ENCODE measurements around the gene HMCN2. TPM values are rescaled to one million over a fixed set of nuclear protein-coding genes. Genes with fewer than 3 reads are reported as not detected.

The HMCN2 gene
- polyA plus RNA-seq, 1 of the 3 experiments (the other 2 are of a cell fraction): 0.15 TPM

- Histone ChIP-seq H3K36me3 (replicated peaks in 1 of 2; ENCODE audit: control insufficient read depth in 1 of 2, insufficient read depth in 2 of 2, low read length in 1 of 2) (no peaks in the 10 kb centered on the region), H3F3A (replicated peaks; ENCODE audit: insufficient read depth) (no peaks in the 10 kb centered on the region), H3K9me2 (no peaks in the 10 kb centered on the region), H4K20me1 (ENCODE audit: insufficient read depth) (no peaks in the 10 kb centered on the region), H3K4me1 (ENCODE audit: control insufficient read depth in 1 of 2, insufficient read depth in 2 of 2, low read depth in 1 of 2, low read length in 1 of 2) (peaks cover 0 to 11% of the 10 kb centered on the region in 2 experiments; a peak in 1 of 4 replicates), H3K9me3 (no peaks in the 10 kb centered on the region), H3K4me2 (no peak overlapping the region), H3K27ac (ENCODE audit: low read depth in 2 of 2, low read length in 1 of 2) (no peak overlapping the region), H3K9ac (no peak overlapping the region), H3K27me3 (ENCODE audit: insufficient read depth) (no peaks in the 10 kb centered on the region), H3K4me3 (ENCODE audit: low read depth in 2 of 2, low read length in 1 of 2) (no peak overlapping the region), H2AFZ (ENCODE audit: low read depth) (no peak overlapping the region), H3K79me2 (ENCODE audit: insufficient read depth) (no peaks in the 10 kb centered on the region)
- ChIA-PET POLR2A (no interaction called here), CTCF (interaction anchor here (1.2 kb wide), 1 partner anchor 49 kb away, joined by 3 read pairs; no protein-coding TSS in a partner anchor)
- no peak for DNase-seq
- no peak for TF ChIP-seq ZBTB33 (IDR thresholded peaks at IDR 0.05; ENCODE audit: borderline replicate concordance, low read depth)
- TF ChIP-seq GABPA (IDR thresholded peaks at IDR 0.05; ENCODE audit: low read depth): no peak
- TF ChIP-seq EP300 (IDR thresholded peaks at IDR 0.05; ENCODE audit: borderline replicate concordance in 1 of 2, low read depth in 1 of 2, low read length in 1 of 2): no peak
- TF ChIP-seq FOSL2 (IDR thresholded peaks at IDR 0.05; ENCODE audit: borderline replicate concordance, low read depth): no peak
- TF ChIP-seq TAF1 (IDR thresholded peaks at IDR 0.05; ENCODE audit: borderline replicate concordance, low read depth, low read length): no peak
- no peak for TF ChIP-seq GATA2 (CRISPR knock-in tag; IDR thresholded peaks at IDR 0.05)
- no peak for TF ChIP-seq NFIC (IDR thresholded peaks at IDR 0.05; ENCODE audit: borderline replicate concordance)
- no peak for TF ChIP-seq POLR2AphosphoS5 (IDR thresholded peaks at IDR 0.05; ENCODE audit: low read depth, low read length)
- TF ChIP-seq RFX5 (IDR thresholded peaks at IDR 0.05; ENCODE audit: low read length): no peak
- TF ChIP-seq RCOR1 (IDR thresholded peaks at IDR 0.05; ENCODE audit: low read length): no peak
- no peak for TF ChIP-seq TEAD4 (IDR thresholded peaks at IDR 0.05; ENCODE audit: borderline replicate concordance, insufficient read depth)
- WGBS (ENCODE audit: low lambda C conversion rate): 80% methylated on average over 10 of the region's 11 CpGs
Observed at GRCh38 chr9:130385257-130385656, 119.7 kb downstream of the HMCN2 start.

- no peaks in the 10 kb centered on the region for H3F3A ChIP-seq (replicated peaks; ENCODE audit: insufficient read depth)
- H3K27ac ChIP-seq (ENCODE audit: low read depth in 2 of 2, low read length in 1 of 2): no peak overlapping the region
- no peak overlapping the region for H3K4me3 ChIP-seq (ENCODE audit: low read depth in 2 of 2, low read length in 1 of 2)
- no peak overlapping the region for H3K4me2 ChIP-seq
- no peaks in the 10 kb centered on the region for H3K36me3 ChIP-seq (replicated peaks in 1 of 2; ENCODE audit: control insufficient read depth in 1 of 2, insufficient read depth in 2 of 2, low read length in 1 of 2)
- no peaks in the 10 kb centered on the region for H3K27me3 ChIP-seq (ENCODE audit: insufficient read depth)
- no peak for DNase-seq
- H3K9ac ChIP-seq: no peak overlapping the region
- no peak for TF ChIP-seq ZBTB33 (IDR thresholded peaks at IDR 0.05; ENCODE audit: borderline replicate concordance, low read depth)
- TF ChIP-seq IRF3 (IDR thresholded peaks at IDR 0.05; ENCODE audit: low read depth, low read length): no peak
- no peak for TF ChIP-seq FOXM1 (IDR thresholded peaks at IDR 0.05; ENCODE audit: low read depth)
- TF ChIP-seq YY1 (IDR thresholded peaks at IDR 0.05; ENCODE audit: low read depth): no peak
- TF ChIP-seq CHD2 (IDR thresholded peaks at IDR 0.05; ENCODE audit: low read length, partially characterized antibody): no peak
- TF ChIP-seq NRF1 (IDR thresholded peaks at IDR 0.05; ENCODE audit: low read depth, low read length): no peak
- TF ChIP-seq SIN3A (IDR thresholded peaks at IDR 0.05; ENCODE audit: borderline replicate concordance, low read depth, low read length): no peak
- TF ChIP-seq SMC3 (IDR thresholded peaks at IDR 0.05; ENCODE audit: low read depth, low read length): no peak
- no peak for TF ChIP-seq FOSL2 (IDR thresholded peaks at IDR 0.05; ENCODE audit: borderline replicate concordance, low read depth)
- no peak for TF ChIP-seq POLR2AphosphoS5 (IDR thresholded peaks at IDR 0.05; ENCODE audit: low read depth, low read length)
- TF ChIP-seq RCOR1 (IDR thresholded peaks at IDR 0.05; ENCODE audit: low read length): no peak
- TF ChIP-seq TEAD4 (IDR thresholded peaks at IDR 0.05; ENCODE audit: borderline replicate concordance, insufficient read depth): no peak
- TF ChIP-seq FOXJ3 (CRISPR knock-in tag; IDR thresholded peaks at IDR 0.05): no peak
- TF ChIP-seq MAX (IDR thresholded peaks at IDR 0.05; ENCODE audit: low read depth): no peak
- no peak for TF ChIP-seq RXRA (IDR thresholded peaks at IDR 0.05; ENCODE audit: borderline replicate concordance, low read depth)
- no peak for TF ChIP-seq EP300 (IDR thresholded peaks at IDR 0.05; ENCODE audit: borderline replicate concordance in 1 of 2, low read depth in 1 of 2, low read length in 1 of 2)
- H4K20me1 ChIP-seq (ENCODE audit: insufficient read depth): no peaks in the 10 kb centered on the region
- H3K9me3 ChIP-seq: no peaks in the 10 kb centered on the region
- no peak overlapping the region for H2AFZ ChIP-seq (ENCODE audit: low read depth)
- peaks cover 0 to 11% of the 10 kb centered on the region in 2 experiments; a peak in 1 of 4 replicates for H3K4me1 ChIP-seq (ENCODE audit: control insufficient read depth in 1 of 2, insufficient read depth in 2 of 2, low read depth in 1 of 2, low read length in 1 of 2)
- CTCF ChIA-PET: no interaction called here
- no peaks in the 10 kb centered on the region for H3K9me2 ChIP-seq
- WGBS (ENCODE audit: low lambda C conversion rate): 78% methylated on average over 8 of the region's 8 CpGs
- no peaks in the 10 kb centered on the region for H3K79me2 ChIP-seq (ENCODE audit: insufficient read depth)
- POLR2A ChIA-PET: no interaction called here
Observed at GRCh38 chr9:130387398-130387797, 121.8 kb downstream of the HMCN2 start.
